ENCODE results near the gene ARSI. TPM values are rescaled to one million over a fixed set of nuclear protein-coding genes. Genes with fewer than 3 reads are reported as not detected.

ARSI gene
- total and polyA plus RNA-seq, 7 experiments from 2014 or later = 1.6 TPM; not detected in 6

DNA sequence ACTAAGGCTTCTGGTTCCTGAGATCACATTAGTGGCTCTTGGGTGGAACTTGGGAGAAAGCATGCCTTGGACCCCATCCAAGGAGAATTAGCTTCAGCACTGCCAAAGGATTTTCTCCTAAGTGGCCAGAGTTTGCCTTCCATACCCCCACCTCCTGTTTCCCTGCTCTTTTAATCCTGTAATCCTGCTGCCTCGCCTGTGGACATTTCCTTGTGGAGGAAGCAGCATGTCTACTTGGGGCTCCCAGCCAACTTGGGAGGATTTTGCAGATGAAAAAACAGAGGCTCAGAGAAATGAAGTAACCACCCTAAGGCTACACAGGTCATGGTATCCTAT, 1.6 kb downstream of the ARSI start:
- Mint-ChIP-seq H3K27ac (no peak overlapping the region), H3K27me3 (peaks cover 28 to 54% (median 34%) of the 10 kb centered on the region in 5 donors), H3K4me3 (no peak overlapping the region), H3K36me3 (peaks cover 0 to 3% (median 0%) of the 10 kb centered on the region in 5 donors), H3K9me3 (no peaks in the 10 kb centered on the region), H3K4me1 (peaks cover 4 to 9% (median 6%) of the 10 kb centered on the region in 7 donors)
- no peak for ATAC-seq
- Histone ChIP-seq H3K4me1 (ENCODE audit: control insufficient read depth in 2 of 2, insufficient read depth in 2 of 2, low read length in 2 of 2) (no peaks in the 10 kb centered on the region), H3K27me3 (ENCODE audit: control insufficient read depth in 2 of 2, insufficient read depth in 2 of 2, low read length in 2 of 2) (peaks cover 0 to 5% of the 10 kb centered on the region in 2 donors), H3K4me3 (ENCODE audit: low read length) (no peak overlapping the region), H3K27ac (ENCODE audit: low read depth, low read length) (no peak overlapping the region), H3K9me3 (ENCODE audit: control insufficient read depth in 2 of 3, low read length in 3 of 3) (no peaks in the 10 kb centered on the region), H3K36me3 (ENCODE audit: control insufficient read depth in 2 of 3, insufficient read depth in 3 of 3, low read length in 3 of 3) (no peaks in the 10 kb centered on the region)
- POLR2A ChIA-PET = no interaction called here
- intact Hi-C loops (cut with micrococcal nuclease) = no loop called here
- no peak for DNase-seq
- CTCF ChIA-PET = no interaction called here

- H3K36me3 Mint-ChIP-seq = peaks cover 0 to 3% (median 0%) of the 10 kb centered on the region in 5 donors
- POLR2A ChIA-PET = no interaction called here
- H3K4me1 Mint-ChIP-seq = peaks cover 3 to 8% (median 5%) of the 10 kb centered on the region in 7 donors
Measured at GRCh38 chr5:150300496-150301169, 2.1 kb downstream of the ARSI start.

GRCh38 chr5:150299571-150300327, 3.0 kb downstream of the ARSI start:
- H3K9me3 ChIP-seq (ENCODE audit: control insufficient read depth in 2 of 3, low read length in 3 of 3) = no peaks in the 10 kb centered on the region
- no peaks in the 10 kb centered on the region for H3K9me3 Mint-ChIP-seq
- H3K27me3 Mint-ChIP-seq = peaks cover 28 to 43% (median 31%) of the 10 kb centered on the region in 5 donors
- DNase-seq = no peak
- H3K4me3 ChIP-seq (ENCODE audit: low read length) = no peak overlapping the region
- peaks cover 0 to 3% (median 0%) of the 10 kb centered on the region in 5 donors for H3K36me3 Mint-ChIP-seq
- no peak overlapping the region for H3K4me3 Mint-ChIP-seq
- ATAC-seq = no peak
- no peak overlapping the region for H3K27ac ChIP-seq (ENCODE audit: low read depth, low read length)
- H3K4me1 ChIP-seq (ENCODE audit: control insufficient read depth in 2 of 2, insufficient read depth in 2 of 2, low read length in 2 of 2) = no peaks in the 10 kb centered on the region
- no peak overlapping the region for H3K27ac Mint-ChIP-seq
- H3K27me3 ChIP-seq (ENCODE audit: control insufficient read depth in 2 of 2, insufficient read depth in 2 of 2, low read length in 2 of 2) = peaks cover 0 to 5% of the 10 kb centered on the region in 2 donors
- intact Hi-C loops (cut with micrococcal nuclease) = no loop called here
- POLR2A ChIA-PET = no interaction called here
- CTCF ChIA-PET = no interaction called here
- H3K4me1 Mint-ChIP-seq = peaks cover 0 to 6% (median 5%) of the 10 kb centered on the region in 7 donors
- no peaks in the 10 kb centered on the region for H3K36me3 ChIP-seq (ENCODE audit: control insufficient read depth in 2 of 3, insufficient read depth in 3 of 3, low read length in 3 of 3)

More at GRCh38 chr5:150300496-150301169, 2.1 kb downstream of the ARSI start:
- DNase-seq (no peak), ATAC-seq (no peak)
- Mint-ChIP-seq H3K27ac (no peak overlapping the region), H3K27me3 (peaks cover 28 to 51% (median 34%) of the 10 kb centered on the region in 5 donors), H3K9me3 (no peaks in the 10 kb centered on the region), H3K4me3 (no peak overlapping the region)
- intact Hi-C loops (cut with micrococcal nuclease) = no loop called here
- no peak overlapping the region for H3K27ac ChIP-seq (ENCODE audit: low read depth, low read length)
- no peaks in the 10 kb centered on the region for H3K4me1 ChIP-seq (ENCODE audit: control insufficient read depth in 2 of 2, insufficient read depth in 2 of 2, low read length in 2 of 2)
- no peaks in the 10 kb centered on the region for H3K36me3 ChIP-seq (ENCODE audit: control insufficient read depth in 2 of 3, insufficient read depth in 3 of 3, low read length in 3 of 3)
- no peak overlapping the region for H3K4me3 ChIP-seq (ENCODE audit: low read length)
- no peaks in the 10 kb centered on the region for H3K9me3 ChIP-seq (ENCODE audit: control insufficient read depth in 2 of 3, low read length in 3 of 3)
- peaks cover 0 to 5% of the 10 kb centered on the region in 2 donors for H3K27me3 ChIP-seq (ENCODE audit: control insufficient read depth in 2 of 2, insufficient read depth in 2 of 2, low read length in 2 of 2)
- CTCF ChIA-PET = no interaction called here

GRCh38 chr5:150298701-150299451, 3.8 kb downstream of the ARSI start:
- Histone ChIP-seq H3K27me3 (ENCODE audit: control insufficient read depth in 2 of 2, insufficient read depth in 2 of 2, low read length in 2 of 2) (peaks cover 0 to 5% of the 10 kb centered on the region in 2 donors), H3K4me1 (ENCODE audit: control insufficient read depth in 2 of 2, insufficient read depth in 2 of 2, low read length in 2 of 2) (no peaks in the 10 kb centered on the region), H3K36me3 (ENCODE audit: control insufficient read depth in 2 of 3, insufficient read depth in 3 of 3, low read length in 3 of 3) (no peaks in the 10 kb centered on the region), H3K27ac (ENCODE audit: low read depth, low read length) (no peak overlapping the region), H3K4me3 (ENCODE audit: low read length) (no peak overlapping the region), H3K9me3 (ENCODE audit: control insufficient read depth in 2 of 3, low read length in 3 of 3) (no peaks in the 10 kb centered on the region)
- H3K36me3 Mint-ChIP-seq = peaks cover 0 to 3% (median 0%) of the 10 kb centered on the region in 5 donors
- intact Hi-C loops (cut with micrococcal nuclease) = no loop called here
- DNase-seq (no peak), ATAC-seq (no peak)
- ChIA-PET CTCF (no interaction called here), POLR2A (no interaction called here)
- H3K27me3 Mint-ChIP-seq = peaks cover 23 to 34% (median 26%) of the 10 kb centered on the region in 5 donors
- no peak overlapping the region for H3K27ac Mint-ChIP-seq
- H3K4me3 Mint-ChIP-seq = no peak overlapping the region
- no peaks in the 10 kb centered on the region for H3K9me3 Mint-ChIP-seq
- H3K4me1 Mint-ChIP-seq = peaks cover 0 to 6% (median 5%) of the 10 kb centered on the region in 7 donors

- Mint-ChIP-seq H3K4me3 (no peak overlapping the region), H3K27me3 (peaks cover 18 to 26% (median 25%) of the 10 kb centered on the region in 5 donors), H3K36me3 (peaks cover 0 to 3% (median 0%) of the 10 kb centered on the region in 5 donors), H3K4me1 (peaks cover 0 to 6% (median 5%) of the 10 kb centered on the region in 7 donors), H3K9me3 (no peaks in the 10 kb centered on the region), H3K27ac (no peak overlapping the region)
- Histone ChIP-seq H3K36me3 (ENCODE audit: control insufficient read depth in 2 of 3, insufficient read depth in 3 of 3, low read length in 3 of 3) (no peaks in the 10 kb centered on the region), H3K27ac (ENCODE audit: low read depth, low read length) (no peak overlapping the region), H3K27me3 (ENCODE audit: control insufficient read depth in 2 of 2, insufficient read depth in 2 of 2, low read length in 2 of 2) (peaks cover 0 to 5% of the 10 kb centered on the region in 2 donors), H3K4me3 (ENCODE audit: low read length) (no peak overlapping the region), H3K9me3 (ENCODE audit: control insufficient read depth in 2 of 3, low read length in 3 of 3) (no peaks in the 10 kb centered on the region), H3K4me1 (ENCODE audit: control insufficient read depth in 2 of 2, insufficient read depth in 2 of 2, low read length in 2 of 2) (no peaks in the 10 kb centered on the region)
- ChIA-PET POLR2A (no interaction called here), CTCF (no interaction called here)
- intact Hi-C loops (cut with micrococcal nuclease) = no loop called here
- DNase-seq (no peak), ATAC-seq (no peak)
Measured at GRCh38 chr5:150297934-150298595, 4.6 kb downstream of the ARSI start.

DNA sequence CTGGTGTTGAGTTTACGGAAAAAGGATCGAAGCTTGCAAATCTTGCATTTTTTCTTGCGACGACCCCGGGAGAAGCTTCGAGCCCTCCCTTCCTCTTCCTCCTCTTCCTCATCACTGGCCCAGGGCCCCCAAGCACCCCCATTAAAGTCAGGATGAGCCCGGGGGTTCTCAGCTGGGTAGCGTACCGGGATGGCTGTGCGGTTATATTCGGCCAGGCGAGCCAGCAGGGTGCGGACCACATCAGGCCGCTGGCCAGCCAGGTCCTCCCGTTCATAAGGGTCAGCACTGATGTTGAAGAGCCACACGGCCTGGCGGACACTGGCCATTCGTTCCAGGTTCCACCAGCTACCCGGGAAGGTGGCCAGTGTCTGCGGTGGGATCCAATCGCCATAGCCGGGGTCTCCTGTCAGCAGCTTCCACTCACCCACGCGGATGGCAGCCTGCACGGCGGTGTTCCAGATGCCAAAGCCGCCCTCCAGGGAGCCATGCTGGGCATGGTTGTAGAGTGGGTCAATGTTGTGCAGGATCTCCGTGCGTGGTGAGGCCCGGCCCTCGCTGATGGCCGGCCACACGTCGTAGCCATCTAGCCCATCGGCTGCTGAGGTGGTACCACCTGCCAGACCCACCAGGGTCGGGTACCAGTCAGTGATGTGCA, 5.3 kb downstream of the ARSI start:
- POLR2A ChIA-PET = no interaction called here
- H3K4me3 Mint-ChIP-seq = no peak overlapping the region

More for the DNA sequence above, 5.3 kb downstream of the ARSI start:
- no peaks in the 10 kb centered on the region for H3K4me1 ChIP-seq (ENCODE audit: control insufficient read depth in 2 of 2, insufficient read depth in 2 of 2, low read length in 2 of 2)
- Mint-ChIP-seq H3K27me3 (peaks cover 18 to 25% (median 23%) of the 10 kb centered on the region in 5 donors), H3K9me3 (no peaks in the 10 kb centered on the region), H3K36me3 (peaks cover 0 to 3% (median 0%) of the 10 kb centered on the region in 5 donors), H3K4me1 (peaks cover 0 to 5% (median 4%) of the 10 kb centered on the region in 7 donors), H3K27ac (no peak overlapping the region)
- intact Hi-C loops (cut with micrococcal nuclease) = no loop called here
- H3K4me3 ChIP-seq (ENCODE audit: low read length) = no peak overlapping the region
- H3K27ac ChIP-seq (ENCODE audit: low read depth, low read length) = no peak overlapping the region
- H3K27me3 ChIP-seq (ENCODE audit: control insufficient read depth in 2 of 2, insufficient read depth in 2 of 2, low read length in 2 of 2) = peaks cover 0 to 5% of the 10 kb centered on the region in 2 donors
- CTCF ChIA-PET = no interaction called here
- DNase-seq (no peak), ATAC-seq (no peak)
- no peaks in the 10 kb centered on the region for H3K9me3 ChIP-seq (ENCODE audit: control insufficient read depth in 2 of 3, low read length in 3 of 3)
- H3K36me3 ChIP-seq (ENCODE audit: control insufficient read depth in 2 of 3, insufficient read depth in 3 of 3, low read length in 3 of 3) = no peaks in the 10 kb centered on the region
